ENCODE results near the gene LPO. TPM values are rescaled to one million over a fixed set of nuclear protein-coding genes. Genes with fewer than 3 reads are reported as not detected.

The LPO gene
- total and polyA plus RNA-seq, 2 donors (not counting 3 experiments of a cell fraction or from before 2014, with no cell fraction given): not detected

GRCh38 chr17:58236394-58236793 is 2.0 kb upstream of the LPO start:
- Histone ChIP-seq H3K9me3 (replicated peaks; ENCODE audit: control insufficient read depth, insufficient read depth, low read length) (no peaks in the 10 kb centered on the region), H3K27me3 (ENCODE audit: control insufficient read depth in 2 of 2, insufficient read depth in 2 of 2, low read length in 2 of 2) (peaks cover 10 to 21% of the 10 kb centered on the region in 2 experiments), H3K4me3 (replicated peaks in 1 of 3; ENCODE audit: insufficient read depth in 1 of 3, low read depth in 1 of 3, low read length in 3 of 3) (no peak overlapping the region), H3K4me1 (ENCODE audit: control insufficient read depth, extremely low read depth, insufficient read depth, low read length) (no peaks in the 10 kb centered on the region), H3K36me3 (ENCODE audit: control insufficient read depth in 2 of 2, extremely low read depth in 1 of 2, insufficient read depth in 2 of 2, low read length in 2 of 2) (no peaks in the 10 kb centered on the region), H3K79me2 (ENCODE audit: control insufficient read depth, insufficient read depth, low read length) (no peaks in the 10 kb centered on the region), H3K4me2 (ENCODE audit: insufficient read depth, low read length) (no peak overlapping the region), H3K9ac (replicated peaks; ENCODE audit: extremely low read depth, insufficient read depth, low read length) (no peak overlapping the region), H3K27ac (ENCODE audit: insufficient read depth, low read depth, low read length) (no peak overlapping the region), H2AFZ (ENCODE audit: low read depth, low read length) (no peak overlapping the region), H4K20me1 (replicated peaks; ENCODE audit: control insufficient read depth, extremely low read depth, insufficient read depth, low read length) (no peaks in the 10 kb centered on the region), H3K9me1 (replicated peaks; ENCODE audit: control insufficient read depth, extremely low read depth, insufficient read depth, low read length) (no peaks in the 10 kb centered on the region)
- TF ChIP-seq CTCF (IDR thresholded peaks at IDR 0.05; ENCODE audit: extremely low read depth in 1 of 2, insufficient read depth in 1 of 2, low read depth in 1 of 2, low read length in 2 of 2) (no peak), JUN (IDR thresholded peaks at IDR 0.05; ENCODE audit: borderline replicate concordance, insufficient read depth, insufficient read length, low read depth) (no peak), MYC (IDR thresholded peaks at IDR 0.05; ENCODE audit: low read depth, low read length) (no peak), EZH2 (IDR thresholded peaks at IDR 0.05; ENCODE audit: borderline replicate concordance, low read depth, low read length, severe bottlenecking) (no peak), GATA2 (IDR thresholded peaks at IDR 0.05; ENCODE audit: insufficient read depth, insufficient read length, low read depth, low read length) (no peak), FOS (IDR thresholded peaks at IDR 0.05; ENCODE audit: borderline replicate concordance, insufficient read depth, low read length) (no peak)
- TF ChIP-seq, protein P1, sequence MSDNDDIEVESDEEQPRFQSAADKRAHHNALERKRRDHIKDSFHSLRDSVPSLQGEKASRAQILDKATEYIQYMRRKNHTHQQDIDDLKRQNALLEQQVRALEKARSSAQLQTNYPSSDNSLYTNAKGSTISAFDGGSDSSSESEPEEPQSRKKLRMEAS (IDR thresholded peaks at IDR 0.05; ENCODE audit: insufficient read depth, insufficient read length): no peak
- dilution Hi-C loops (cut with MboI; ENCODE audit: extremely low pct_ligation_motif_present, low sequenced_read_pairs): no loop called here
- POLR2A ChIA-PET: no interaction called here
- FAIRE-seq (no peak), DNase-seq (ENCODE audit: low read depth, low spot score) (no peak)
- intact Hi-C loops (cut with micrococcal nuclease): no loop called here
- CTCF ChIA-PET: interaction anchor here (0.7 to 4.4 kb wide), 6 partner anchors 10 to 489 kb away, joined by 3 to 30 read pairs (median 3); no protein-coding TSS in a partner anchor
- BruUV-seq (replicated peaks): no TSS peak

Data from endothelial cell of umbilical vein (primary cell).